LNCaP clone FGC (cell line): ENCODE results near the gene SEC24B.

Experiments used
- DNase-seq: peaks from one replicate; pipeline ENCODE4 v3.0.0-alpha.2; 2011; ENCODE audit warnings: low read depth
- H3K4me3 ChIP-seq: 2 replicates; pipeline ENCODE4 v1.5.1; 2011; ENCODE audit warnings: mild to moderate bottlenecking, low read depth, low read length, control low read depth
- TF ChIP-seq, protein P1 (sequence below): IDR thresholded peaks from 2 replicates; pipeline ENCODE4 v1.5.1; 2012; ENCODE audit warnings: mild to moderate bottlenecking; ENCODE audit not compliant: control insufficient read depth, insufficient read depth; ENCODE audit errors: extremely low read depth

The SEC24B gene

DNA sequence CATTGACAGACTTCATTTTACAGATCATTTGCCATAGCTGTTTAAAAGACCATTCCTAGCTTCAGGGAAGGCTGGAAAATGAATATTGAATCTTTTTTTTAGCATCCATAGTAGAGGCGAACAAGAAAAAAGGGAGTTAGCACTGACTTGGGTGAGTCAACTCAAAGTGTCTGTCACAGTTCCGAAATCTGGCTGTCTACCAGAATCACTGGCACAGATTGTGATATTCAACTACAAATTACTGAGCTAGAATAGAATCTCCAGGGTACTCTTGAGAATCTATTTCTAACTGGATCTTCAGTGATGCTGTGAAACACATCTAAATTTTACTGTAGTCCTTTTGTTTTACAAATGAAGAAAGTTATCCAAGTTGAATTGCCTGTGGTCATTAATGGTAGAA is 31.5 kb downstream of the SEC24B start:
- H3K4me3 ChIP-seq, result no peak overlapping the region
- no peak for DNase-seq
- TF ChIP-seq, protein P1, sequence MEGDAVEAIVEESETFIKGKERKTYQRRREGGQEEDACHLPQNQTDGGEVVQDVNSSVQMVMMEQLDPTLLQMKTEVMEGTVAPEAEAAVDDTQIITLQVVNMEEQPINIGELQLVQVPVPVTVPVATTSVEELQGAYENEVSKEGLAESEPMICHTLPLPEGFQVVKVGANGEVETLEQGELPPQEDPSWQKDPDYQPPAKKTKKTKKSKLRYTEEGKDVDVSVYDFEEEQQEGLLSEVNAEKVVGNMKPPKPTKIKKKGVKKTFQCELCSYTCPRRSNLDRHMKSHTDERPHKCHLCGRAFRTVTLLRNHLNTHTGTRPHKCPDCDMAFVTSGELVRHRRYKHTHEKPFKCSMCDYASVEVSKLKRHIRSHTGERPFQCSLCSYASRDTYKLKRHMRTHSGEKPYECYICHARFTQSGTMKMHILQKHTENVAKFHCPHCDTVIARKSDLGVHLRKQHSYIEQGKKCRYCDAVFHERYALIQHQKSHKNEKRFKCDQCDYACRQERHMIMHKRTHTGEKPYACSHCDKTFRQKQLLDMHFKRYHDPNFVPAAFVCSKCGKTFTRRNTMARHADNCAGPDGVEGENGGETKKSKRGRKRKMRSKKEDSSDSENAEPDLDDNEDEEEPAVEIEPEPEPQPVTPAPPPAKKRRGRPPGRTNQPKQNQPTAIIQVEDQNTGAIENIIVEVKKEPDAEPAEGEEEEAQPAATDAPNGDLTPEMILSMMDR, result no peak

DNA sequence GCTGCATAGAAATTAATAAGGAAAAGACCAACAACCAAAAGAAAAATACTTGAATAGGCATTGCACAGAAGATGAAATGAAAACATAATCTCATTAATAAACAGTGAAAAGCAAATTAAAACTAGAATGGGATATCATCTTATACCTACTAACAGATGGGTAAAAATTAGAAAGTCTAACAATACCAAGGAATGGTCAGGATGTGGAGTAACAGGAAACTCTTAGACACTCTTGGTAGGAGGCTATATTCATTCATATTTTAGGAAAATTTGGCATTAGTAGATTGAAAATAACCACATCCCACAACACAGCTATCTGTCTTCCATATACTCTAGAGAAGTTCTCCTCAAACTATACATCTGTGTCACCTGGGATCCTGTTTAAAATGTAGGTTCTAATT is 36.3 kb downstream of the SEC24B start:
- TF ChIP-seq, protein P1, result no peak
- DNase-seq, result no peak
- H3K4me3 ChIP-seq, result no peak overlapping the region

DNA sequence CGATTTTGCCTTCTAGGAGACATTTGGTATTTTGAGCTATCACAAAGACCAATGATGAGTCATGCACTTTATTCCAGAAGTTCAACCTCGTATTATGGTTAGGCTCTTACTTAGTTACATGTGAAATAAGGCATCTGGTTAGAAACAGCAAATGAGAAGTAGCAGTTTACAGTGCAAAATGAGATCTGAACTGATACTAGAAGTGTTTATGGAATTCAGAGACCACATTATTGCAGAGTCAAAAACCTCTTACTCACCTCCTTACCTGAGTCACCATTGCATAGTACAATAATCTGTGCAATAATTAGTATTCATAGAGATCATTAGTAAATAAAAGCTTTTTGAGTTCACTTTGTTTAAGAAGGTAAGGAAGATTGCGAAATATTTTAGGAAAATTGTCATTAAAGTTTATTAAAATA is 38.7 kb downstream of the SEC24B start:
- no peak overlapping the region for H3K4me3 ChIP-seq
- no peak for DNase-seq
- TF ChIP-seq, protein P1, result no peak

DNA sequence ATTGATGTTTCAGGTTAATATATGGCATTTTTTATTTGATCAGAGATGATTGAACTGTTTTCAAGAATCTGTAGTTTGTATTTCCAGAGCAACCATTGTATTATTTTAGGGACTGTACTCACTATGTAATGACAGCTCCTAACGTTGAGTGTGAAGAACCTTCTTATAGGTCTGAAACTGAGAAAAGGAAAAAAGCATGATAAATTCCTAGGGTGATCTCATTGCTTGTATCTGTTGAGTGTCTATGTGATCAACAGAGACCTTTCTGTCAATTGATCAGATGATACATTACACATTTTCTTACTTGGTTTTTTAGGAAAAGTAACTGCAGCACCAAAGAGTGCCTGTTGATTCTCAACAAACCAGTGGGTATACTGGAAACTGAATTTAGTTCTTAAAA is 40.2 kb downstream of the SEC24B start:
- no peak for DNase-seq

DNA sequence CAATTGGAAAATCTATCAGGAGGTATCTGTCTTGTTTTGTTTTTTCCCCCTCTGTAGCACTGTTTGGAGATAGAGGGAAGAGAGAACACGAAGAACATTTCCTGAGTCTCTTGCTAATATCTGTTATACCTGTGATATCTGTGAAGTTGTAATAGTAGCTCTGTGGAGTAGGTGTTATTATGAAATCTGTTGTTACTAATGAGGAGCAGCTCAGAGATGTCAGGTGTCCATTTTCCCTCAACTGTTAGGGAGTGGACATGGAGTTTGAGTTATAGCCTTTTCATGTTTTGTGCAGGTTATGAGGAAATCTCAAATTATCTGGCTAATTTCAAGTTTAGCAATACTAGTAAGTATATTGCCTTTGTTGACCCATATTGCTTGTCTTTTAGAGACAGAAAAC is 52.4 kb downstream of the SEC24B start:
- no peak overlapping the region for H3K4me3 ChIP-seq
- TF ChIP-seq, protein P1, result no peak
- DNase-seq, result no peak

More for the DNA sequence above, 40.2 kb downstream of the SEC24B start:
- H3K4me3 ChIP-seq, result no peak overlapping the region
- TF ChIP-seq, protein P1, result no peak

DNA sequence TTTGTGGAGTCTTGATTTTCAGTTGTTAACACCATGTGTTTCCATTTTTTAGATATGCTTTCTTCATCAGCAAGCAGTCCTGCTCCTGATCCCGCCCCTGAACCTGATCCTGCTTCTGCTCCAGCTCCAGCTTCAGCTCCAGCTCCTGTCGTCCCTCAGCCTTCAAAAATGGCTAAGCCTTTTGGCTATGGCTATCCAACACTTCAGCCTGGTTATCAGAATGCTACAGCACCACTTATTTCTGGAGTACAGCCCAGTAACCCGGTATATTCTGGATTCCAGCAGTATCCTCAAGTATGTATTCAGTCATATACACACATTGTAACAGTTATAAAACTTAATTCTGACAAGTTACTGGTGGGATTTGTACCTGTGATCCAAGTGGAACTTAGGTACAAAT is 60.9 kb downstream of the SEC24B start:
- no peak overlapping the region for H3K4me3 ChIP-seq
- TF ChIP-seq, protein P1, result no peak
- no peak for DNase-seq

DNA sequence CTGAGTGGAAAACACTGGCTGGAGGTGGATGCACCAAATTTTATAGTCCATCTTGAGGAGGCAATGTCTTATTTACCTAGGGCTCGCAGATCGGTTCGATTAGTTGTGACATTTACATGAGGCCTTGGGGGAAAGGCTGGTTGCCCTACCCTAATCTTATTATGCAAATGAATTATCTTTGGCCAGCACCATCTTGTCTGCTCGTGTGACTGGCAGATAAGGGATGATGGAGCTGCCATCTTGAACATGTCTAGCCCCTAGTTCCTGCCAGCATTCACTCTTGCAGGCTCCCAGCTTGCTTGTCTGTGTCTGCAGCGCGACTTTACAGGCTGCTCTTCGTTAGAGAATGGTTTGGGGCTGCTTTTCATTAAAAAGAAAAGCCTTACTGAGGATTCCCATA is 61.9 kb downstream of the SEC24B start:
- DNase-seq, result no peak
- TF ChIP-seq, protein P1, result no peak
- H3K4me3 ChIP-seq, result no peak overlapping the region
